Panc1 (cell line): ENCODE measurements around the gene KAT14. TPM values are rescaled to one million over a fixed set of nuclear protein-coding genes. Genes with fewer than 3 reads are reported as not detected.

ENCODE experiments used
- ATAC-seq: fragments of 200-7000 bp; cut with Tn5 transposase; 2 replicates; pipeline ENCODE4 v1.9.1; 2020; ENCODE audit warnings: mild to moderate bottlenecking, moderate library complexity
- BruUV-seq: library from RNA; stranded (reverse); fragments of 400-500 nt; replicated peaks from 2 replicates; lab custom pipeline; 2021; lab: Mats Ljungman, UMichigan
- CTCF ChIA-PET: fragments of 300-600 bp; sonication (Branson Sonifier 250); formaldehyde crosslinking; loops from one replicate; lab custom pipeline; 2022; ENCODE audit warnings: antibody characterized with exemption; lab: Charles Lee
- POLR2A ChIA-PET: fragments of 300-600 bp; sonication (Branson Sonifier 250); formaldehyde crosslinking; loops from one replicate; lab custom pipeline; 2022; ENCODE audit warnings: antibody characterized with exemption; lab: Charles Lee
- DNase-seq: peaks from one replicate; pipeline ENCODE4 v3.0.0-alpha.2; 2010; ENCODE audit warnings: low read depth, low spot score
- H3K27ac ChIP-seq: 2 replicates; pipeline ENCODE4 v1.5.1; 2011; ENCODE audit warnings: mild to moderate bottlenecking, low read length, inconsistent platforms
- H3K27me3 ChIP-seq: fragments of 200-500 bp; sonication (Bioruptor generic); 2 replicates; pipeline ENCODE4 v1.6.0; 2014; ENCODE audit warnings: low read length, inconsistent platforms; ENCODE audit not compliant: control insufficient read depth, insufficient read depth
- H3K36me3 ChIP-seq: fragments of 200-500 bp; sonication (Bioruptor generic); 2 replicates; pipeline ENCODE4 v1.5.1; 2014; ENCODE audit warnings: inconsistent platforms, mild to moderate bottlenecking, low read length, moderate library complexity; ENCODE audit not compliant: control insufficient read depth, insufficient read depth
- H3K4me1 ChIP-seq: 2 replicates; pipeline ENCODE4 v1.5.1; 2011; ENCODE audit warnings: inconsistent platforms, mild to moderate bottlenecking, low read length, moderate library complexity; ENCODE audit not compliant: control insufficient read depth, insufficient read depth
- H3K4me3 ChIP-seq, 2 experiments: 2 replicates each; pipeline ENCODE4 v1.5.1; 2011 to 2012; ENCODE audit warnings: low read depth in 2 of 2, low read length in 2 of 2, mild to moderate bottlenecking in 2 of 2, inconsistent platforms in 1 of 2, moderate library complexity in 1 of 2
- H3K9me3 ChIP-seq: fragments of 200-500 bp; sonication (Bioruptor generic); 2 replicates; pipeline ENCODE4 v1.5.1; 2014; ENCODE audit warnings: low read depth, mild to moderate bottlenecking, inconsistent platforms, low read length, moderate library complexity; ENCODE audit not compliant: control insufficient read depth, insufficient read depth
- CTCF ChIP-seq: fragments of 450-650 bp; IDR thresholded peaks from 2 replicates; pipeline ENCODE4 v1.5.1; 2017; ENCODE audit warnings: mild to moderate bottlenecking
- POLR2AphosphoS5 ChIP-seq: IDR thresholded peaks from 2 replicates; pipeline ENCODE4 v1.6.1; 2012; ENCODE audit warnings: mild to moderate bottlenecking, low read depth, low read length, moderate library complexity
- REST ChIP-seq, 2 experiments: IDR thresholded peaks; 2 replicates each; pipeline ENCODE4 v1.6.1; 2011 to 2012; ENCODE audit warnings: low read depth in 2 of 2, control low read depth in 1 of 2, low read length in 1 of 2, mild to moderate bottlenecking in 1 of 2, moderate library complexity in 1 of 2; ENCODE audit not compliant: insufficient read depth in 1 of 2
- SIN3A ChIP-seq: IDR thresholded peaks from 2 replicates; pipeline ENCODE4 v1.6.1; 2012; ENCODE audit warnings: low read depth, mild to moderate bottlenecking, low read length, moderate library complexity, borderline replicate concordance; ENCODE audit not compliant: insufficient read depth
- TCF7L2 ChIP-seq: IDR thresholded peaks from 2 replicates; pipeline ENCODE4 v1.6.1; 2011; ENCODE audit warnings: mild to moderate bottlenecking, low read depth, low read length, inconsistent platforms
- in situ Hi-C: cut with HindIII; loops from 2 replicates; pipeline ENCODE4 v1.10.0; 2016; ENCODE audit warnings: low sequenced_read_pairs, low pct_unique_long_range_greater_than_20kb
- intact Hi-C: fragments of 100-400 bp; cut with micrococcal nuclease; formaldehyde crosslinking; loops from one replicate; pipeline ENCODE4 v1.10.0; 2022; ENCODE audit not compliant: unreplicated experiment
- total RNA-seq: library from RNA; stranded (reverse); gene quantifications from one replicate; pipeline ENCODE4 v1.2.1, GENCODE V29; 2021; ENCODE audit not compliant: unreplicated experiment

Gene KAT14
- total RNA-seq, 1 experiment from 2014 or later, result 12.7 TPM

- no TSS peak for BruUV-seq
- no peak for ATAC-seq
Measured at GRCh38 chr20:18166950-18167349, 29.3 kb downstream of the KAT14 start.

GRCh38 chr20:18172379-18172778, 34.7 kb downstream of the KAT14 start:
- ATAC-seq (no peak), DNase-seq (no peak)
- intact Hi-C loops (no loop called here), in situ Hi-C loops (no loop called here)
- H3K9me3 ChIP-seq, result no peaks in the 10 kb centered on the region
- no TSS peak for BruUV-seq
- H3K4me1 ChIP-seq, result no peaks in the 10 kb centered on the region
- no peaks in the 10 kb centered on the region for H3K27me3 ChIP-seq
- TF ChIP-seq TCF7L2 (no peak), POLR2AphosphoS5 (no peak), SIN3A (no peak), REST (IDR thresholded peaks at IDR 0.05; ENCODE audit: insufficient read depth in 1 of 2, low read depth in 2 of 2, low read length in 1 of 2) (no peak), CTCF (no peak)
- H3K36me3 ChIP-seq, result no peaks in the 10 kb centered on the region
- no peak overlapping the region for H3K27ac ChIP-seq
- ChIA-PET POLR2A (no interaction called here), CTCF (no interaction called here)
- H3K4me3 ChIP-seq, result no peak overlapping the region

More at GRCh38 chr20:18166950-18167349, 29.3 kb downstream of the KAT14 start:
- POLR2A ChIA-PET, result no interaction called here
- H3K27me3 ChIP-seq, result no peaks in the 10 kb centered on the region
- intact Hi-C loops, result loop anchor here (10.0 kb wide), 1 partner anchor 108 kb away; no protein-coding TSS in a partner anchor
- no peak overlapping the region for H3K4me3 ChIP-seq
- no peak for DNase-seq
- in situ Hi-C loops, result no loop called here
- no peaks in the 10 kb centered on the region for H3K9me3 ChIP-seq
- CTCF ChIA-PET, result no interaction called here
- no peaks in the 10 kb centered on the region for H3K4me1 ChIP-seq
- H3K27ac ChIP-seq, result no peak overlapping the region
- H3K36me3 ChIP-seq, result no peaks in the 10 kb centered on the region; the same call in 1 of the 2 replicates
- TF ChIP-seq CTCF (no peak), POLR2AphosphoS5 (no peak), SIN3A (no peak), TCF7L2 (no peak), REST (IDR thresholded peaks at IDR 0.05; ENCODE audit: insufficient read depth in 1 of 2, low read depth in 2 of 2, low read length in 1 of 2) (no peak)
